Ishikawa (cell line): ENCODE data around the gene KLF2.
A peak's percentile ranks its signal among the peaks of the same experiment; 100 is the strongest.

Source experiments
- CEBPB ChIP-seq: IDR thresholded peaks from 2 replicates; pipeline ENCODE4 v1.6.1; 2012
- CREB1 ChIP-seq: IDR thresholded peaks from 2 replicates; pipeline ENCODE4 v1.6.1; 2012; ENCODE audit warnings: low read depth
- EGR1 ChIP-seq: IDR thresholded peaks from 2 replicates; pipeline ENCODE4 v1.6.1; 2012
- EP300 ChIP-seq: IDR thresholded peaks from 2 replicates; pipeline ENCODE4 v1.6.1; 2012; ENCODE audit warnings: borderline replicate concordance
- FOXM1 ChIP-seq: IDR thresholded peaks from 2 replicates; pipeline ENCODE4 v1.6.1; 2012; ENCODE audit warnings: low read depth, borderline replicate concordance
- NFIC ChIP-seq: IDR thresholded peaks from 2 replicates; pipeline ENCODE4 v1.6.1; 2012
- RAD21 ChIP-seq: IDR thresholded peaks from 2 replicates; pipeline ENCODE4 v1.6.1; 2012; ENCODE audit warnings: low read depth
- REST ChIP-seq: IDR thresholded peaks from 2 replicates; pipeline ENCODE4 v1.6.1; 2012; ENCODE audit warnings: low read depth, mild to moderate bottlenecking
- TAF1 ChIP-seq: IDR thresholded peaks from 2 replicates; pipeline ENCODE4 v1.6.1; 2012; ENCODE audit warnings: low read depth, mild to moderate bottlenecking
- TCF12 ChIP-seq: IDR thresholded peaks from 2 replicates; pipeline ENCODE4 v1.6.1; 2012; ENCODE audit warnings: low read depth
- TEAD4 ChIP-seq: IDR thresholded peaks from 2 replicates; pipeline ENCODE4 v1.6.1; 2012
- YY1 ChIP-seq: IDR thresholded peaks from 2 replicates; pipeline ENCODE4 v1.6.1; 2012; ENCODE audit warnings: low read depth
- ZBTB7A ChIP-seq: IDR thresholded peaks from 2 replicates; pipeline ENCODE4 v1.6.1; 2012; ENCODE audit warnings: low read depth
- TF ChIP-seq, protein P1 (sequence below): IDR thresholded peaks from 2 replicates; pipeline ENCODE4 v1.6.1; 2012
- TF ChIP-seq, protein P2 (sequence below): IDR thresholded peaks from 2 replicates; pipeline ENCODE4 v1.6.1; 2012

The KLF2 gene

DNA sequence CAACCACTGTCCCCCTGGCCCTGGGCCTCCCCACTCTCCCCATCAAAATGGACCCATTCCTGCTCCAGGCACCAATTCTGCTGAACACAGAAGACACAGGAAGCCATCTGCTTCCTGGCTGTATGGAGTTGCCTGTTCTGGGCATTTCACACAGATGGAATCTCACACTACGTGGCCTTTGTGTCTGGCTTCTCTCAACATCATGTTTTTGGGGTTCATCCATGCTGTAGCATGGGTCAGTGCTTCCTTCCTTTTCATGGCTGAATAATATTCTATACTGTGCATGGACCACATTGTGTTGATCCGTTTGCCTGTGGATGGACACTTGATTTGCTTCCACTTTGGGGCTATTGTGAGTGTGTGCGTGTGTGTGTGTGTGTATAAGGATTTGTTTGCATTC lies 15.0 kb upstream of the KLF2 start:
- TF ChIP-seq FOXM1 (no peak), NFIC (no peak), EP300 (no peak), TCF12 (no peak), TAF1 (no peak), ZBTB7A (no peak), REST (no peak), CEBPB (no peak), RAD21 (no peak), CREB1 (no peak), TEAD4 (no peak), EGR1 (no peak)
- TF ChIP-seq, protein P1, sequence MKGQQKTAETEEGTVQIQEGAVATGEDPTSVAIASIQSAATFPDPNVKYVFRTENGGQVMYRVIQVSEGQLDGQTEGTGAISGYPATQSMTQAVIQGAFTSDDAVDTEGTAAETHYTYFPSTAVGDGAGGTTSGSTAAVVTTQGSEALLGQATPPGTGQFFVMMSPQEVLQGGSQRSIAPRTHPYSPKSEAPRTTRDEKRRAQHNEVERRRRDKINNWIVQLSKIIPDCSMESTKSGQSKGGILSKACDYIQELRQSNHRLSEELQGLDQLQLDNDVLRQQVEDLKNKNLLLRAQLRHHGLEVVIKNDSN = no peak
- TF ChIP-seq, protein P2, sequence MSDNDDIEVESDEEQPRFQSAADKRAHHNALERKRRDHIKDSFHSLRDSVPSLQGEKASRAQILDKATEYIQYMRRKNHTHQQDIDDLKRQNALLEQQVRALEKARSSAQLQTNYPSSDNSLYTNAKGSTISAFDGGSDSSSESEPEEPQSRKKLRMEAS = no peak

GRCh38 chr19:16315825-16316505 lies 8.7 kb upstream of the KLF2 start:
- TF ChIP-seq CEBPB (0 out of 2 replicates have a peak, but pooled peaks have one; percentile 40), REST (no peak), NFIC (peak; percentile 57), YY1 (no peak), TEAD4 (peak; percentile 17; the same call in 1 of the 2 replicates), RAD21 (no peak), EGR1 (no peak), TAF1 (no peak), ZBTB7A (no peak)

DNA sequence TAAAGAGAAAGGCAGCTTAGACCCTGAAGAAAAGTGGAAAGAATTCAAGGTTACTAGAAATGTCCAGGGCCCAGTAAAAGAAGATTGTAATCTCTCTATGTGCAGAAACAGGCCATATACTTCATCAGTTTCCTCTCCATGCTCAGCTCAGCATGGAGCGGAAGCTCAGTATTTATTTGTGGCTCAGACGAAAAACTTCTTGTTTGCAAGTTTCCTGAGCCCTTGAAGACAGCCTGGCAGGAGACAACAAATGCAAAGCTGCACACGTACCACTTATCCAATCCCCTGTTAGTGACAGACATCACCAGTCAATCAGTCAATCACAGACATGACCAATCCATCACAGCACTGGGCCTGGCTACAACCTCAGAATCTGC lies 8.1 kb upstream of the KLF2 start:
- TF ChIP-seq TAF1 (no peak), REST (no peak), EP300 (no peak), ZBTB7A (no peak), TCF12 (no peak), CREB1 (no peak)

DNA sequence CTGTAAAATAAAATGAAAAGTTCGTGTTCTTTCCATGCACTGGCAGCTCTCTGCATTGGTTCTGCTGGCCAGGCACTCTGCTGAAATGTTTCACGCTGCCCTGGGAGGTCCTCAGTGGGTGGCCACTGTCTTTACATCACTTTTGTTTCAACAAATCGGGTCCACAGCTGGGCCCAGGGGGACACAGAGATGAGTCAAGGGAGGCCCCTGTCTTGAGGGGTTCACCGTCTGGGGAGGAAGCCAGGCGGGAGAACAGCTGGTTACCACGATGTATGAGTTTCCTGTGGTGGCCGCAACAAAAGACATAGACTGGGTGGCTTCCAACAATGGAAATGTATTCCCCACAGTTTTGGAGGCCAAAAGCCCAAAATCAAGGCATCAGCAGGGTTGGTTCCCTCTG lies 5.1 kb upstream of the KLF2 start:
- no peak for TF ChIP-seq TCF12
- no peak for TF ChIP-seq CEBPB
- TF ChIP-seq ZBTB7A = no peak
- TF ChIP-seq, protein P2 = no peak
- no peak for TF ChIP-seq TEAD4
- no peak for TF ChIP-seq EP300
- TF ChIP-seq CREB1 = no peak
- TF ChIP-seq RAD21 = no peak
- TF ChIP-seq EGR1 = no peak
- no peak for TF ChIP-seq TAF1
- TF ChIP-seq, protein P1 = no peak
- TF ChIP-seq REST = no peak
- TF ChIP-seq YY1 = no peak
- TF ChIP-seq NFIC = no peak
- TF ChIP-seq FOXM1 = no peak
